ENCODE results near the gene CEMIP. TPM values are rescaled to one million over a fixed set of nuclear protein-coding genes. Genes with fewer than 3 reads are reported as not detected.

CEMIP gene
- total and polyA plus RNA-seq, 2 of the 4 experiments (the other 2 are of a cell fraction) = 63.8 to 78.0 TPM

GRCh38 chr15:80849308-80849707 is 70.1 kb downstream of the CEMIP start:
- Histone ChIP-seq H3K36me3 (ENCODE audit: control insufficient read depth, insufficient read depth, low read length) (peaks cover 78% of the 10 kb centered on the region), H4K91ac (ENCODE audit: insufficient read depth, low read depth, low read length) (no peak overlapping the region), H2AK5ac (ENCODE audit: low read depth, low read length) (no peak overlapping the region), H2AFZ (replicated peaks; ENCODE audit: low read length, poor library complexity) (peak overlapping the region; percentile 9), H3K9me1 (ENCODE audit: insufficient read depth, low read length) (peaks cover 14% of the 10 kb centered on the region; the same call in 1 of the 2 replicates), H4K20me1 (ENCODE audit: insufficient read depth, low read length) (peaks cover 85% of the 10 kb centered on the region), H2BK15ac (ENCODE audit: low read depth, low read length) (no peak overlapping the region), H4K8ac (ENCODE audit: low read depth in 2 of 2, low read length in 2 of 2) (no peak overlapping the region), H2BK5ac (ENCODE audit: low read depth, low read length, poor library complexity, severe bottlenecking) (no peak overlapping the region), H3K9ac (ENCODE audit: low read depth, low read length) (no peak overlapping the region), H3K4me3 (ENCODE audit: insufficient read depth, low read depth, low read length) (no peak overlapping the region), H3K27me3 (ENCODE audit: control insufficient read depth, insufficient read depth, low read length) (no peaks in the 10 kb centered on the region; the same call in 1 of the 2 replicates), H3K56ac (ENCODE audit: extremely low read depth, insufficient read depth, low read length) (no peak overlapping the region), H3K4ac (ENCODE audit: low read depth, low read length) (no peak overlapping the region), H3K14ac (replicated peaks; ENCODE audit: low read depth, low read length) (no peak overlapping the region), H3K23ac (ENCODE audit: low read depth, low read length) (no peak overlapping the region), H3K4me1 (ENCODE audit: control insufficient read depth, insufficient read depth, low read length) (peaks cover 9% of the 10 kb centered on the region), H2AK9ac (replicated peaks; ENCODE audit: low read depth, low read length, poor library complexity) (no peak overlapping the region), H3K18ac (ENCODE audit: low read depth, low read length) (no peak overlapping the region), H2BK120ac (ENCODE audit: low read depth, low read length) (no peak overlapping the region), H4K5ac (ENCODE audit: low read depth, low read length) (no peak overlapping the region), H3K27ac (ENCODE audit: insufficient read depth, low read length) (no peak overlapping the region), H2BK20ac (ENCODE audit: low read depth, low read length) (no peak overlapping the region), H3K79me1 (ENCODE audit: low read depth in 1 of 2, low read length in 2 of 2) (peaks cover 0 to 20% of the 10 kb centered on the region in 2 experiments; a peak in 2 of 4 replicates), H3K4me2 (ENCODE audit: low read depth, low read length) (no peak overlapping the region), H3K9me3 (ENCODE audit: control insufficient read depth, insufficient read depth, low read length) (no peaks in the 10 kb centered on the region)
- BruUV-seq (replicated peaks) = no TSS peak
- DNase-seq = peak; percentile 93
- POLR2A ChIA-PET (ENCODE audit: unreplicated experiment) = no interaction called here
- WGBS, 2 experiments (ENCODE audit: extremely low coverage in 2 of 2, insufficient read length in 1 of 2) = 51% methylated on average over 2 of the region's 8 CpGs; no CpG with 5 or more reads in 1 of the 2 experiments
- TF ChIP-seq CTCF (conservative IDR thresholded peaks at IDR 0.05; ENCODE audit: low read depth, low read length) = no peak
- no peak for TF ChIP-seq MXI1 (IDR thresholded peaks at IDR 0.05; ENCODE audit: borderline replicate concordance, low read depth, low read length)
- TF ChIP-seq SMC3 (IDR thresholded peaks at IDR 0.05; ENCODE audit: low read depth, low read length) = no peak
- no peak for TF ChIP-seq POLR2A (IDR thresholded peaks at IDR 0.05; ENCODE audit: low read depth, low read length)
- TF ChIP-seq RAD21 (IDR thresholded peaks at IDR 0.05; ENCODE audit: low read length) = 0 out of 2 replicates have a peak, but pooled peaks have one; percentile 1
- TF ChIP-seq FOS (IDR thresholded peaks at IDR 0.05; ENCODE audit: low read depth, low read length) = peak; percentile 81
- no peak for TF ChIP-seq ELK1 (IDR thresholded peaks at IDR 0.05; ENCODE audit: borderline replicate concordance, low read depth, low read length)
- peak; percentile 30; the same call in 1 of the 2 replicates for TF ChIP-seq CEBPB (IDR thresholded peaks at IDR 0.05; ENCODE audit: low read depth, low read length)
- TF ChIP-seq MAZ (IDR thresholded peaks at IDR 0.05; ENCODE audit: borderline replicate concordance, low read depth, low read length) = no peak
- TF ChIP-seq BHLHE40 (IDR thresholded peaks at IDR 0.05; ENCODE audit: low read depth, low read length) = peak; percentile 89
- TF ChIP-seq NFE2L2 (IDR thresholded peaks at IDR 0.05; ENCODE audit: low read depth, low read length) = no peak; the same call in 1 of the 2 replicates
- no peak for TF ChIP-seq CHD1 (IDR thresholded peaks at IDR 0.05; ENCODE audit: low read depth, low read length)
- TF ChIP-seq USF2 (IDR thresholded peaks at IDR 0.05; ENCODE audit: low read depth, low read length) = no peak
- no peak for TF ChIP-seq MAFK (IDR thresholded peaks at IDR 0.05; ENCODE audit: low read depth, low read length)
- peak; percentile 69 for TF ChIP-seq RCOR1 (IDR thresholded peaks at IDR 0.05; ENCODE audit: insufficient replicate concordance, low read length)
- TF ChIP-seq RFX5 (IDR thresholded peaks at IDR 0.05; ENCODE audit: low read depth, low read length) = no peak
- in situ Hi-C loops (cut with MboI; ENCODE audit: low sequenced_read_pairs) = no loop called here
- ATAC-seq (ENCODE audit: low read depth) = peak; percentile 42; the same call in 1 of the 2 replicates
- CTCF ChIA-PET = interaction anchor here (0.5 to 0.7 kb wide), 2 partner anchors 57 to 272 kb away, joined by 3 to 6 read pairs; no protein-coding TSS in a partner anchor
- intact Hi-C loops (cut with micrococcal nuclease) = no loop called here
- dilution Hi-C loops (cut with HindIII; ENCODE audit: low sequenced_read_pairs, unreplicated experiment) = no loop called here

All from IMR-90 (cell line).